ENCODE data around the gene SORCS1. TPM values are rescaled to one million over a fixed set of nuclear protein-coding genes. Genes with fewer than 3 reads are reported as not detected.

SORCS1 gene
- total RNA-seq, 1 donor from 2014 or later = 1.1 TPM

GRCh38 chr10:106780632-106781031 lies 383.9 kb downstream of the SORCS1 start:
- H3K27ac Mint-ChIP-seq (ENCODE audit: unreplicated experiment) = no peak overlapping the region
- H3K4me3 Mint-ChIP-seq (ENCODE audit: unreplicated experiment) = no peak overlapping the region
- TF ChIP-seq CTCF (IDR thresholded peaks at IDR 0.05; ENCODE audit: insufficient read depth, low read depth, low read length) (no peak), EZH2 (IDR thresholded peaks at IDR 0.05; ENCODE audit: insufficient read depth, low read length) (no peak)
- H3K27ac ChIP-seq (ENCODE audit: low read depth, low read length) = no peak overlapping the region
- no peak overlapping the region for H3K4me3 ChIP-seq (ENCODE audit: insufficient read depth, low read depth, low read length)
- H3K36me3 Mint-ChIP-seq (ENCODE audit: low read depth, unreplicated experiment) = no peaks in the 10 kb centered on the region
- FAIRE-seq (no peak), DNase-seq (ENCODE audit: low read depth) (no peak)
- no peaks in the 10 kb centered on the region for H3K4me1 Mint-ChIP-seq (ENCODE audit: low read depth, unreplicated experiment)
- no peaks in the 10 kb centered on the region for H3K4me1 ChIP-seq (ENCODE audit: insufficient read depth, low read length)
- H3K4me2 ChIP-seq (ENCODE audit: low read length) = no peak overlapping the region
- no peak overlapping the region for H3K9ac ChIP-seq (ENCODE audit: low read length)
- no peaks in the 10 kb centered on the region for H3K79me2 ChIP-seq (ENCODE audit: insufficient read depth, low read length)
- H3K27me3 Mint-ChIP-seq (ENCODE audit: low read depth, unreplicated experiment) = no peaks in the 10 kb centered on the region
- no peaks in the 10 kb centered on the region for H3K36me3 ChIP-seq (ENCODE audit: insufficient read depth, low read length)
- no peak overlapping the region for H2AFZ ChIP-seq (ENCODE audit: low read depth, low read length)
- H4K20me1 ChIP-seq (ENCODE audit: insufficient read depth, low read length) = no peaks in the 10 kb centered on the region
- no peaks in the 10 kb centered on the region for H3K9me3 ChIP-seq (ENCODE audit: insufficient read depth, low read depth, low read length)
- H3K9me3 Mint-ChIP-seq (ENCODE audit: unreplicated experiment) = no peaks in the 10 kb centered on the region
- H3K27me3 ChIP-seq (ENCODE audit: insufficient read depth, low read length) = no peaks in the 10 kb centered on the region

GRCh38 chr10:106777841-106778240 lies 386.7 kb downstream of the SORCS1 start:
- FAIRE-seq = no peak
- DNase-seq (ENCODE audit: low read depth) = no peak
- H3K4me1 Mint-ChIP-seq (ENCODE audit: low read depth, unreplicated experiment) = no peaks in the 10 kb centered on the region
- Histone ChIP-seq H3K9ac (ENCODE audit: low read length) (no peak overlapping the region), H2AFZ (ENCODE audit: low read depth, low read length) (no peak overlapping the region), H3K79me2 (ENCODE audit: insufficient read depth, low read length) (no peaks in the 10 kb centered on the region), H3K27ac (ENCODE audit: low read depth, low read length) (no peak overlapping the region), H3K9me3 (ENCODE audit: insufficient read depth, low read depth, low read length) (peaks cover 3% of the 10 kb centered on the region), H4K20me1 (ENCODE audit: insufficient read depth, low read length) (no peaks in the 10 kb centered on the region), H3K4me3 (ENCODE audit: insufficient read depth, low read depth, low read length) (no peak overlapping the region), H3K4me2 (ENCODE audit: low read length) (no peak overlapping the region), H3K27me3 (ENCODE audit: insufficient read depth, low read length) (no peaks in the 10 kb centered on the region), H3K4me1 (ENCODE audit: insufficient read depth, low read length) (no peaks in the 10 kb centered on the region), H3K36me3 (ENCODE audit: insufficient read depth, low read length) (no peaks in the 10 kb centered on the region)
- no peak for TF ChIP-seq EZH2 (IDR thresholded peaks at IDR 0.05; ENCODE audit: insufficient read depth, low read length)
- no peak for TF ChIP-seq CTCF (IDR thresholded peaks at IDR 0.05; ENCODE audit: insufficient read depth, low read depth, low read length)
- no peaks in the 10 kb centered on the region for H3K36me3 Mint-ChIP-seq (ENCODE audit: low read depth, unreplicated experiment)
- H3K9me3 Mint-ChIP-seq (ENCODE audit: unreplicated experiment) = no peaks in the 10 kb centered on the region
- H3K4me3 Mint-ChIP-seq (ENCODE audit: unreplicated experiment) = no peak overlapping the region
- H3K27ac Mint-ChIP-seq (ENCODE audit: unreplicated experiment) = no peak overlapping the region
- no peaks in the 10 kb centered on the region for H3K27me3 Mint-ChIP-seq (ENCODE audit: low read depth, unreplicated experiment)

- DNase-seq (ENCODE audit: low read depth) (no peak), FAIRE-seq (no peak)
- H3K27ac Mint-ChIP-seq (ENCODE audit: unreplicated experiment) = no peak overlapping the region
- Histone ChIP-seq H3K36me3 (ENCODE audit: insufficient read depth, low read length) (no peaks in the 10 kb centered on the region), H3K4me2 (ENCODE audit: low read length) (no peak overlapping the region), H3K4me3 (ENCODE audit: insufficient read depth, low read depth, low read length) (no peak overlapping the region), H3K27me3 (ENCODE audit: insufficient read depth, low read length) (no peaks in the 10 kb centered on the region), H4K20me1 (ENCODE audit: insufficient read depth, low read length) (no peaks in the 10 kb centered on the region), H3K79me2 (ENCODE audit: insufficient read depth, low read length) (no peaks in the 10 kb centered on the region), H3K4me1 (ENCODE audit: insufficient read depth, low read length) (no peaks in the 10 kb centered on the region), H3K9me3 (ENCODE audit: insufficient read depth, low read depth, low read length) (peaks cover 3% of the 10 kb centered on the region), H2AFZ (ENCODE audit: low read depth, low read length) (no peak overlapping the region), H3K27ac (ENCODE audit: low read depth, low read length) (no peak overlapping the region), H3K9ac (ENCODE audit: low read length) (no peak overlapping the region)
- no peaks in the 10 kb centered on the region for H3K36me3 Mint-ChIP-seq (ENCODE audit: low read depth, unreplicated experiment)
- H3K4me3 Mint-ChIP-seq (ENCODE audit: unreplicated experiment) = no peak overlapping the region
- no peaks in the 10 kb centered on the region for H3K9me3 Mint-ChIP-seq (ENCODE audit: unreplicated experiment)
- no peaks in the 10 kb centered on the region for H3K4me1 Mint-ChIP-seq (ENCODE audit: low read depth, unreplicated experiment)
- TF ChIP-seq CTCF (IDR thresholded peaks at IDR 0.05; ENCODE audit: insufficient read depth, low read depth, low read length) (no peak), EZH2 (IDR thresholded peaks at IDR 0.05; ENCODE audit: insufficient read depth, low read length) (no peak)
- no peaks in the 10 kb centered on the region for H3K27me3 Mint-ChIP-seq (ENCODE audit: low read depth, unreplicated experiment)
These were observed 389.4 kb downstream of the SORCS1 start for GRCh38 chr10:106775127-106775526.
